ENCODE results near the gene KRTAP4-16.
"Not testable (repeated sequence)": the region's sequence is repeated elsewhere in the genome, so short reads cannot be mapped to it uniquely, and the experiment has no call there.

Gene KRTAP4-16

GRCh38 chr17:41116297-41116696, 14.3 kb upstream of the KRTAP4-16 start:
- FAIRE-seq (no peak), DNase-seq (ENCODE audit: insufficient read length) (no peak)
- TF ChIP-seq TAF1 (IDR thresholded peaks at IDR 0.05; ENCODE audit: borderline replicate concordance, low read depth, low read length) (no peak), POLR2AphosphoS5 (IDR thresholded peaks at IDR 0.05; ENCODE audit: low read depth, low read length) (no peak), POLR2A (IDR thresholded peaks at IDR 0.05; ENCODE audit: low read depth, low read length) (no peak)

DNA sequence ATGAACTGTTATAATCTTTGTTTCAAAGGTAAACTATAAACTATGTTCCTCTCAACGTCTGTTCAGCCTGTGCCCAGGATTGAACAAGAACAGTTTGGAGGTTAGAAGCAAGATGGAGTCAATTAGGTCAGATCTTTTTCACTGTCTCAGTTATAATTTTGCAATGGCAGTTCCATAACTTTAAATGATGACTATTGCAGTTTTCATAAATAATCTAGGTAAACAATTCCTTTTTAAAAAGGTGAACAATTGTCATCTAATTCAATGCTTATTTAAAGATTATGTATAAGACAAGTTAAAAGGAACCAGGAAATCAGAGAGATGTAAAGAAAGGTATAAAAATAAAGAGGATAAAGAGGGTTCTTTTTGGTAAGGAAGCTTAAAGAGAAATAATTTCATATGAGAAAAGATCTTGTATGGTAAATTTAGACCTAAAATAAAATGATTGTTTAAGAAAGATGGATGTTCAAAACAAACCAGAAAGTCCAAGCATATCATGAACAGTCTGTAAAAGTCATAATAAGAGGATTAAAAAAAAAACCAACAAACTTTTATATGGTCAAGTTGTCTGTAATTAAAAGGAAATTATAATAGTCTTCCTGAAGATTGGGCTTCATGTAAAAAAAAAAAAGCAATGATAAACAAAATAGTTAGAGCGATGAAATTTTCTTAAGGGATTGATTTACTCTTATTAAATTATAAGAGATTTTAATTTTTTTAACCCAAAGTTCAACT, 9.3 kb upstream of the KRTAP4-16 start:
- no peak for FAIRE-seq

GRCh38 chr17:41108728-41109386, 6.8 kb upstream of the KRTAP4-16 start:
- DNase-seq (ENCODE audit: insufficient read length); FAIRE-seq: not testable (repeated sequence)

More for the DNA sequence above, 9.3 kb upstream of the KRTAP4-16 start:
- no peak for TF ChIP-seq TAF1 (IDR thresholded peaks at IDR 0.05; ENCODE audit: borderline replicate concordance, low read depth, low read length)
- DNase-seq (ENCODE audit: insufficient read length): no peak

- DNase-seq (ENCODE audit: insufficient read length) (no peak), FAIRE-seq (no peak)
- no peak for TF ChIP-seq POLR2A (IDR thresholded peaks at IDR 0.05; ENCODE audit: low read depth, low read length)
- no peak for TF ChIP-seq POLR2AphosphoS5 (IDR thresholded peaks at IDR 0.05; ENCODE audit: low read depth, low read length)
- no peak for TF ChIP-seq TAF1 (IDR thresholded peaks at IDR 0.05; ENCODE audit: borderline replicate concordance, low read depth, low read length)
These were observed 6.0 kb upstream of the KRTAP4-16 start for GRCh38 chr17:41107941-41108450.

DNA sequence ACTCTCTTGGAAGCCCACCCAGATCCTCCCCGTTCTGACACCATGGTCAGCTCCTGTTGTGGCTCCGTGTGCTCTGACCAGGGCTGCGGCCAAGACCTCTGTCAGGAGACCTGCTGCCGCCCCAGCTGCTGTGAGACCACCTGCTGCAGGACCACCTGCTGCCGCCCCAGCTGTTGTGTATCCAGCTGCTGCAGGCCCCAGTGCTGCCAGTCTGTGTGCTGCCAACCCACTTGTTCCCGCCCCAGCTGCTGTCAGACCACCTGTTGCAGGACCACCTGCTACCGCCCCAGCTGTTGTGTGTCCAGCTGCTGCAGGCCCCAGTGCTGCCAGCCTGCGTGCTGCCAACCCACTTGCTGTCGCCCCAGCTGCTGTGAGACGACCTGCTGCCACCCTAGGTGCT, 3.3 kb upstream of the KRTAP4-16 start, which contains the start of gene KRTAP4-9:
TSS of gene KRTAP4-9 (plus strand) at position 43 of the 400 bp plus-strand sequence. CDS start at position 43, 0 bp downstream.
- DNase-seq (ENCODE audit: insufficient read length); FAIRE-seq: not testable (repeated sequence)

- not testable (repeated sequence) for DNase-seq (ENCODE audit: insufficient read length); FAIRE-seq
These were observed 2.5 kb upstream of the KRTAP4-16 start for GRCh38 chr17:41104386-41105038.

GRCh38 chr17:41103896-41104295, 1.9 kb upstream of the KRTAP4-16 start:
- no peak for TF ChIP-seq POLR2A (IDR thresholded peaks at IDR 0.05; ENCODE audit: low read depth, low read length)
- no peak for TF ChIP-seq TAF1 (IDR thresholded peaks at IDR 0.05; ENCODE audit: borderline replicate concordance, low read depth, low read length)
- no peak for TF ChIP-seq POLR2AphosphoS5 (IDR thresholded peaks at IDR 0.05; ENCODE audit: low read depth, low read length)
- FAIRE-seq (no peak), DNase-seq (ENCODE audit: insufficient read length) (no peak)

- DNase-seq (ENCODE audit: insufficient read length); FAIRE-seq: not testable (repeated sequence)
These were observed 2.1 kb downstream of the KRTAP4-16 start for GRCh38 chr17:41099682-41100480.

- no peak for DNase-seq (ENCODE audit: insufficient read length)
- no peak for FAIRE-seq
- TF ChIP-seq TAF1 (IDR thresholded peaks at IDR 0.05; ENCODE audit: borderline replicate concordance, low read depth, low read length) (no peak), POLR2AphosphoS5 (IDR thresholded peaks at IDR 0.05; ENCODE audit: low read depth, low read length) (no peak), POLR2A (IDR thresholded peaks at IDR 0.05; ENCODE audit: low read depth, low read length) (no peak)
These were observed 3.5 kb downstream of the KRTAP4-16 start for GRCh38 chr17:41098481-41098880.

GRCh38 chr17:41098042-41098441, 4.0 kb downstream of the KRTAP4-16 start, which contains the start of gene KRTAP4-8:
TSS of gene KRTAP4-8 (minus strand) at chr17:41098142. CDS start at chr17:41098084, 58 bp downstream.
- FAIRE-seq (no peak), DNase-seq (ENCODE audit: insufficient read length) (no peak)
- TF ChIP-seq POLR2A (IDR thresholded peaks at IDR 0.05; ENCODE audit: low read depth, low read length) (no peak), POLR2AphosphoS5 (IDR thresholded peaks at IDR 0.05; ENCODE audit: low read depth, low read length) (no peak), TAF1 (IDR thresholded peaks at IDR 0.05; ENCODE audit: borderline replicate concordance, low read depth, low read length) (no peak)

GRCh38 chr17:41096055-41096454, 6.0 kb downstream of the KRTAP4-16 start:
- DNase-seq (ENCODE audit: insufficient read length): no peak
- TF ChIP-seq POLR2AphosphoS5 (IDR thresholded peaks at IDR 0.05; ENCODE audit: low read depth, low read length) (no peak), TAF1 (IDR thresholded peaks at IDR 0.05; ENCODE audit: borderline replicate concordance, low read depth, low read length) (no peak), POLR2A (IDR thresholded peaks at IDR 0.05; ENCODE audit: low read depth, low read length) (no peak)
- no peak for FAIRE-seq

GRCh38 chr17:41088760-41089352, 13.2 kb downstream of the KRTAP4-16 start:
- not testable (repeated sequence) for FAIRE-seq; DNase-seq (ENCODE audit: insufficient read length)

- not testable (repeated sequence) for DNase-seq (ENCODE audit: insufficient read length); FAIRE-seq
These were observed 17.7 kb downstream of the KRTAP4-16 start, which contains the start of gene KRTAP4-7 for GRCh38 chr17:41084100-41084856. TSS of gene KRTAP4-7 (plus strand) at chr17:41084150. CDS start at chr17:41084207, 57 bp downstream.

- not testable (repeated sequence) for FAIRE-seq
These were observed 18.6 kb downstream of the KRTAP4-16 start for GRCh38 chr17:41083427-41083826.

More at GRCh38 chr17:41083427-41083826, 18.6 kb downstream of the KRTAP4-16 start:
- DNase-seq (ENCODE audit: insufficient read length): not testable (repeated sequence)

All from GM12892 (cell line).